ENCODE results near the gene FBXO17. TPM values are rescaled to one million over a fixed set of nuclear protein-coding genes. Genes with fewer than 3 reads are reported as not detected.

Gene FBXO17
- 24.3 and 39.8 TPM in 2 replicates for total RNA-seq

GRCh38 chr19:38975214-38975860, at the start of gene FBXO17:
FBXO17 (minus strand) TSS chr19:38975742; CDS start chr19:38950319, 25,423 bp downstream.

GRCh38 chr19:38930776-38931520, 44.6 kb downstream of the FBXO17 start, which contains the start of gene MRPS12:
MRPS12 (plus strand) TSS chr19:38930944; CDS start chr19:38931295, 351 bp downstream.

GRCh38 chr19:38929929-38930775, 45.4 kb downstream of the FBXO17 start, which contains the start of gene SARS2:
SARS2 (minus strand) TSS chr19:38930763; CDS start chr19:38930736, 27 bp downstream.

GRCh38 chr19:38899447-38900201, 75.9 kb downstream of the FBXO17 start, which contains the start of the genes NFKBIB and SIRT2:
NFKBIB (plus strand) TSS chr19:38899969; CDS start chr19:38900033, 64 bp downstream.
SIRT2 (minus strand) TSS chr19:38899618; CDS start chr19:38899521, 97 bp downstream.

Other genes starting within 250 kb of the FBXO17 start
- 0.13 and 0.16 TPM in 2 replicates for gene CAPN12, start 231.3 kb downstream of the FBXO17 start, total RNA-seq
- not detected in 2 replicates for gene LGALS7, start 202.2 kb downstream of the FBXO17 start, total RNA-seq
- not detected in 2 replicates for gene LGALS7B, start 186.5 kb downstream of the FBXO17 start, total RNA-seq
- not detected in 2 replicates for gene LGALS4, start 162.8 kb downstream of the FBXO17 start, total RNA-seq
- gene ECH1, start 143.9 kb downstream of the FBXO17 start, total RNA-seq: 66.3 and 91.7 TPM in 2 replicates
- 221 and 279 TPM in 2 replicates for gene HNRNPL, start 125.8 kb downstream of the FBXO17 start, total RNA-seq
- gene RINL, start 97.5 kb downstream of the FBXO17 start, total RNA-seq: 4.5 and 5.8 TPM in 2 replicates
- 43.0 and 53.8 TPM in 2 replicates for gene SIRT2, start 76.1 kb downstream of the FBXO17 start, total RNA-seq
- 16.2 and 20.2 TPM in 2 replicates for gene NFKBIB, start 75.8 kb downstream of the FBXO17 start, total RNA-seq
- gene CCER2, start 63.6 kb downstream of the FBXO17 start, total RNA-seq: 0.16 TPM in 1 of 2 replicates, not detected in the other
- 27.8 and 32.5 TPM in 2 replicates for gene SARS2, start 45.0 kb downstream of the FBXO17 start, total RNA-seq
- 32.4 and 61.2 TPM in 2 replicates for gene MRPS12, start 44.8 kb downstream of the FBXO17 start, total RNA-seq
- 2.1 and 3.4 TPM in 2 replicates for gene FBXO27, start 56.8 kb upstream of the FBXO17 start, total RNA-seq
- 0.26 TPM in 1 of 2 replicates, not detected in the other for gene ACP7, start 108.6 kb upstream of the FBXO17 start, total RNA-seq
- 12.0 and 13.6 TPM in 2 replicates for gene PAK4, start 150.0 kb upstream of the FBXO17 start, total RNA-seq
- not detected in 2 replicates for gene NCCRP1, start 221.2 kb upstream of the FBXO17 start, total RNA-seq
- gene SYCN, start 228.5 kb upstream of the FBXO17 start, total RNA-seq: not detected in 2 replicates

Measured in epithelial cell of alveolus of lung (primary cell).